ENCODE data around the gene PUDP. TPM values are rescaled to one million over a fixed set of nuclear protein-coding genes. Genes with fewer than 3 reads are reported as not detected.

The PUDP gene
- total RNA-seq, 6 experiments from 2014 or later = 8.8 to 18.4 (median 11.8) TPM

- Histone ChIP-seq H3K36me3 (no peaks in the 10 kb centered on the region), H3K4me3 (no peak overlapping the region), H3K4me1 (peaks cover 0 to 11% (median 4%) of the 10 kb centered on the region in 4 donors), H3K27ac (peak overlapping the region in 1 of 3 donors; percentile 53), H3K27me3 (no peaks in the 10 kb centered on the region), H3K9me3 (no peaks in the 10 kb centered on the region)
- ATAC-seq = peak; percentile 74 to 90 (median 78)
- WGBS (ENCODE audit: insufficient coverage, low coverage, low lambda C conversion rate, missing lambda C conversion rate) = 59% methylated on average over 4 of the region's 7 CpGs
- DNase-seq = no peak
- TF ChIP-seq CTCF (IDR thresholded peaks at IDR 0.05) = no peak
- no peak for TF ChIP-seq POLR2A (IDR thresholded peaks at IDR 0.05)
- intact Hi-C loops (cut with DNase I) = no loop called here
Observed at GRCh38 chrX:7119950-7120877, 27.7 kb downstream of the PUDP start.

GRCh38 chrX:7117587-7117986, 30.4 kb downstream of the PUDP start:
- no peaks in the 10 kb centered on the region for H3K9me3 ChIP-seq
- H3K27me3 ChIP-seq = no peaks in the 10 kb centered on the region
- H3K27ac ChIP-seq = no peak overlapping the region
- ATAC-seq (no peak), DNase-seq (no peak)
- no peaks in the 10 kb centered on the region for H3K36me3 ChIP-seq
- H3K4me1 ChIP-seq = peaks cover 0 to 11% (median 4%) of the 10 kb centered on the region in 4 donors
- TF ChIP-seq CTCF (IDR thresholded peaks at IDR 0.05) = no peak
- TF ChIP-seq POLR2A (IDR thresholded peaks at IDR 0.05) = no peak
- WGBS (ENCODE audit: insufficient coverage, low coverage, low lambda C conversion rate, missing lambda C conversion rate) = 90% methylated on average over 1 of the region's 3 CpGs
- no peak overlapping the region for H3K4me3 ChIP-seq
- intact Hi-C loops (cut with DNase I) = no loop called here

- TF ChIP-seq CTCF (IDR thresholded peaks at IDR 0.05) = no peak
- no peak for TF ChIP-seq POLR2A (IDR thresholded peaks at IDR 0.05)
- DNase-seq (no peak), ATAC-seq (no peak)
- H3K36me3 ChIP-seq = no peaks in the 10 kb centered on the region
- no peaks in the 10 kb centered on the region for H3K9me3 ChIP-seq
- H3K4me3 ChIP-seq = no peak overlapping the region
- intact Hi-C loops (cut with DNase I) = no loop called here
- peaks cover 0 to 11% (median 4%) of the 10 kb centered on the region in 4 donors for H3K4me1 ChIP-seq
- H3K27me3 ChIP-seq = no peaks in the 10 kb centered on the region
- WGBS (ENCODE audit: insufficient coverage, low coverage, low lambda C conversion rate, missing lambda C conversion rate) = 89% methylated on average over 1 of the region's 3 CpGs
- H3K27ac ChIP-seq = no peak overlapping the region
Observed at GRCh38 chrX:7116081-7116480, 31.9 kb downstream of the PUDP start.

- ATAC-seq (no peak), DNase-seq (no peak)
- no peaks in the 10 kb centered on the region for H3K9me3 ChIP-seq
- H3K4me3 ChIP-seq = no peak overlapping the region
- H3K4me1 ChIP-seq = peaks cover 0 to 9% (median 3%) of the 10 kb centered on the region in 4 donors
- TF ChIP-seq POLR2A (IDR thresholded peaks at IDR 0.05) (no peak), CTCF (IDR thresholded peaks at IDR 0.05) (no peak)
- no peaks in the 10 kb centered on the region for H3K36me3 ChIP-seq
- intact Hi-C loops (cut with DNase I) = no loop called here
- no peak overlapping the region for H3K27ac ChIP-seq
- WGBS (ENCODE audit: insufficient coverage, low coverage, low lambda C conversion rate, missing lambda C conversion rate) = 89% methylated on average over 6 of the region's 6 CpGs
- H3K27me3 ChIP-seq = no peaks in the 10 kb centered on the region
Observed at GRCh38 chrX:7115557-7115956, 32.4 kb downstream of the PUDP start.
